ENCODE results near the gene CHCHD3. TPM values are rescaled to one million over a fixed set of nuclear protein-coding genes. Genes with fewer than 3 reads are reported as not detected.

Gene CHCHD3
- total and polyA plus RNA-seq, 2 of the 4 experiments (the other 2 are of a cell fraction), result 56.9 to 141 TPM

DNA sequence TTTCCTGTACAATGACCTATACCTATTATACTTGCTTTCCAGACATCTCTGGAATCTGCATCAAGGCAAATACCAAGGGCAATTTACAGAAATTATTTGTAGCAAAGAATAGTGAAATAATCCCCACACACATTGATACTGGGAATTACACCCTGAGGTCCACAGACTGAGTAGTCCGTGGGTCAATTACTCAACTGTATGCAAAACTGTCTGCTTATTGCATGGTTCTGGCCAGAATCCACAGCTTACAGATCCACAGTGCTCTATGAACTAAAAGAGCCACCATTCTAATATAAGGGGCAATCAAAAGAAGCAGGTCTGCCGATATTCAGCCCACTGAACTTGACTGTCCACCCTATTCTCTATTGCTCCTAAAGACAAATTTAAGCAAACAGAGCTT lies 5.7 kb downstream of the CHCHD3 start:
- no peak overlapping the region for H2BK120ac ChIP-seq (ENCODE audit: low read depth, low read length)
- TF ChIP-seq POLR2A (IDR thresholded peaks at IDR 0.05; ENCODE audit: low read depth, low read length) (no peak), MXI1 (IDR thresholded peaks at IDR 0.05; ENCODE audit: borderline replicate concordance, low read depth, low read length) (no peak), RFX5 (IDR thresholded peaks at IDR 0.05; ENCODE audit: low read depth, low read length) (no peak), NFE2L2 (IDR thresholded peaks at IDR 0.05; ENCODE audit: low read depth, low read length) (no peak), MAFK (IDR thresholded peaks at IDR 0.05; ENCODE audit: low read depth, low read length) (no peak), FOS (IDR thresholded peaks at IDR 0.05; ENCODE audit: low read depth, low read length) (no peak), CHD1 (IDR thresholded peaks at IDR 0.05; ENCODE audit: low read depth, low read length) (no peak), MAZ (IDR thresholded peaks at IDR 0.05; ENCODE audit: borderline replicate concordance, low read depth, low read length) (no peak), CEBPB (IDR thresholded peaks at IDR 0.05; ENCODE audit: low read depth, low read length) (no peak)
- TF ChIP-seq, protein P1, sequence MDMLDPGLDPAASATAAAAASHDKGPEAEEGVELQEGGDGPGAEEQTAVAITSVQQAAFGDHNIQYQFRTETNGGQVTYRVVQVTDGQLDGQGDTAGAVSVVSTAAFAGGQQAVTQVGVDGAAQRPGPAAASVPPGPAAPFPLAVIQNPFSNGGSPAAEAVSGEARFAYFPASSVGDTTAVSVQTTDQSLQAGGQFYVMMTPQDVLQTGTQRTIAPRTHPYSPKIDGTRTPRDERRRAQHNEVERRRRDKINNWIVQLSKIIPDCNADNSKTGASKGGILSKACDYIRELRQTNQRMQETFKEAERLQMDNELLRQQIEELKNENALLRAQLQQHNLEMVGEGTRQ (IDR thresholded peaks at IDR 0.05; ENCODE audit: low read depth, low read length), result no peak
- H2AK5ac ChIP-seq (ENCODE audit: low read depth, low read length), result no peak overlapping the region
- H3K23ac ChIP-seq (ENCODE audit: low read depth, low read length), result no peak overlapping the region
- peaks cover 7% of the 10 kb centered on the region for H3K9me1 ChIP-seq (ENCODE audit: insufficient read depth, low read length)
- H3K4me1 ChIP-seq (ENCODE audit: control insufficient read depth, insufficient read depth, low read length), result peaks cover 2% of the 10 kb centered on the region; the same call in 1 of the 2 replicates
- CTCF ChIA-PET, result no interaction called here
- POLR2A ChIA-PET (ENCODE audit: unreplicated experiment), result no interaction called here
- H3K27me3 ChIP-seq (ENCODE audit: control insufficient read depth, insufficient read depth, low read length), result no peaks in the 10 kb centered on the region
- no peak overlapping the region for H3K27ac ChIP-seq (ENCODE audit: insufficient read depth, low read length)
- H3K4me2 ChIP-seq (ENCODE audit: low read depth, low read length), result no peak overlapping the region
- no peak overlapping the region for H3K4ac ChIP-seq (ENCODE audit: low read depth, low read length)
- ATAC-seq (ENCODE audit: low read depth) (no peak), DNase-seq (no peak)
- no peak overlapping the region for H3K14ac ChIP-seq (replicated peaks; ENCODE audit: low read depth, low read length)
- H3K4me3 ChIP-seq (ENCODE audit: insufficient read depth, low read depth, low read length), result no peak overlapping the region
- no peak overlapping the region for H2BK15ac ChIP-seq (ENCODE audit: low read depth, low read length)
- H2AK9ac ChIP-seq (replicated peaks; ENCODE audit: low read depth, low read length, poor library complexity), result no peak overlapping the region
- dilution Hi-C loops (cut with HindIII; ENCODE audit: low sequenced_read_pairs, unreplicated experiment) (no loop called here), in situ Hi-C loops (cut with MboI; ENCODE audit: low sequenced_read_pairs) (no loop called here), intact Hi-C loops (cut with micrococcal nuclease) (loop anchor here (10.0 kb wide), 1 partner anchor 61 kb away; no protein-coding TSS in a partner anchor)
- no peak overlapping the region for H4K5ac ChIP-seq (ENCODE audit: low read depth, low read length)
- H3K56ac ChIP-seq (ENCODE audit: extremely low read depth, insufficient read depth, low read length), result no peak overlapping the region
- no peak overlapping the region for H4K91ac ChIP-seq (ENCODE audit: insufficient read depth, low read depth, low read length)
- no peak overlapping the region for H4K8ac ChIP-seq (ENCODE audit: low read depth in 2 of 2, low read length in 2 of 2)
- H3K79me1 ChIP-seq (ENCODE audit: low read depth in 1 of 2, low read length in 2 of 2), result peaks cover 26 to 53% of the 10 kb centered on the region in 2 experiments
- WGBS, 2 experiments (ENCODE audit: extremely low coverage in 2 of 2, insufficient read length in 1 of 2), result no CpG with 5 or more reads among the region's 2 CpGs
- no TSS peak for BruUV-seq (replicated peaks)
- no peak overlapping the region for H2AFZ ChIP-seq (replicated peaks; ENCODE audit: low read length, poor library complexity)
- no peak overlapping the region for H2BK5ac ChIP-seq (ENCODE audit: low read depth, low read length, poor library complexity, severe bottlenecking)
- H3K9me3 ChIP-seq (ENCODE audit: control insufficient read depth, insufficient read depth, low read length), result no peaks in the 10 kb centered on the region
- no peak overlapping the region for H3K18ac ChIP-seq (ENCODE audit: low read depth, low read length)
- no peak overlapping the region for H2BK20ac ChIP-seq (ENCODE audit: low read depth, low read length)
- H4K20me1 ChIP-seq (ENCODE audit: insufficient read depth, low read length), result peaks cover 17% of the 10 kb centered on the region
- H3K36me3 ChIP-seq (ENCODE audit: control insufficient read depth, insufficient read depth, low read length), result peaks cover 1% of the 10 kb centered on the region; the same call in 1 of the 2 replicates
- H3K9ac ChIP-seq (ENCODE audit: low read depth, low read length), result no peak overlapping the region
